ENCODE measurements around the gene PPP1R13B.

- TF ChIP-seq CTCF (IDR thresholded peaks at IDR 0.05 in 4 of 5, conservative IDR thresholded peaks at IDR 0.05 in 1 of 5) (no peak), POLR2A (IDR thresholded peaks at IDR 0.05) (no peak)
Measured at GRCh38 chr14:103815253-103815652, 32.1 kb downstream of the PPP1R13B start.
